HL-60 (cell line): ENCODE measurements around the gene DUSP1.

Experiments
- DNase-seq, 2 experiments: peaks; one replicate each; pipeline ENCODE4 v3.0.0-alpha.2; 2010 to 2020; ENCODE audit warnings: low read depth in 1 of 2, low spot score in 1 of 2
- H3K27ac ChIP-seq: fragments of 250-450 bp; sonication (Bioruptor Pico); replicated peaks from 2 replicates; pipeline ENCODE4 v1.5.1; 2020; ENCODE audit warnings: mild to moderate bottlenecking, moderate library complexity
- H3K27me3 ChIP-seq: fragments of 250-450 bp; sonication (Bioruptor Pico); 2 replicates; pipeline ENCODE4 v1.5.1; 2021; ENCODE audit warnings: mild to moderate bottlenecking, moderate library complexity; ENCODE audit not compliant: insufficient read depth, poor library complexity, severe bottlenecking
- H3K4me3 ChIP-seq: replicated peaks from 2 replicates; pipeline ENCODE4 v1.5.1; 2011; ENCODE audit warnings: mild to moderate bottlenecking, control low read depth, low read length; ENCODE audit not compliant: insufficient read depth
- GABPA ChIP-seq: IDR thresholded peaks from 2 replicates; pipeline ENCODE4 v1.6.1; 2012; ENCODE audit warnings: low read depth
- POLR2AphosphoS5 ChIP-seq: IDR thresholded peaks from 2 replicates; pipeline ENCODE4 v1.6.1; 2012; ENCODE audit warnings: low read depth
- SPI1 ChIP-seq: IDR thresholded peaks from 2 replicates; pipeline ENCODE4 v1.6.1; 2012; ENCODE audit warnings: low read depth, mild to moderate bottlenecking, borderline replicate concordance
- TF ChIP-seq, protein P1 (sequence below): IDR thresholded peaks from one replicate; pipeline ENCODE4 v1.5.1; 2011; ENCODE audit warnings: low read length, control low read depth, inconsistent platforms; ENCODE audit not compliant: insufficient read depth
- TF ChIP-seq, protein P2 (sequence below): IDR thresholded peaks from 2 replicates; pipeline ENCODE4 v1.6.1; 2012; ENCODE audit warnings: low read depth; ENCODE audit not compliant: insufficient replicate concordance

DUSP1 gene

DNA sequence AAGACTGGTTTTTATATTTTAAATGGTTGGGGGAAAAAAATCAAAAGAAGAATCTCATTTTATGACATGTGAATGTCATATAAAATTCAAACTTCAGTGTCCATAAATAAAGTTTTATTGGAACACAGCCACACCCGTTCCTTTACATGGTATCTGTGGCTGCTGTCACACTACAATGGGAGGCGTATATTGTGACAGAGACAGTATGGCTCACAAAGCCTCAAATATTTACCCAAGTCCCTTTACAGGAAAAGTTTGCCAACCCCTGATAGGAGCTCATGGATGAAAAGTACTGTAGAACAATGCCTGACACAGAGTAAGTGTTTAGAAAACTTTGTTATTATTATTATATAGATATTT lies 5.2 kb upstream of the DUSP1 start:
- TF ChIP-seq, protein P1, sequence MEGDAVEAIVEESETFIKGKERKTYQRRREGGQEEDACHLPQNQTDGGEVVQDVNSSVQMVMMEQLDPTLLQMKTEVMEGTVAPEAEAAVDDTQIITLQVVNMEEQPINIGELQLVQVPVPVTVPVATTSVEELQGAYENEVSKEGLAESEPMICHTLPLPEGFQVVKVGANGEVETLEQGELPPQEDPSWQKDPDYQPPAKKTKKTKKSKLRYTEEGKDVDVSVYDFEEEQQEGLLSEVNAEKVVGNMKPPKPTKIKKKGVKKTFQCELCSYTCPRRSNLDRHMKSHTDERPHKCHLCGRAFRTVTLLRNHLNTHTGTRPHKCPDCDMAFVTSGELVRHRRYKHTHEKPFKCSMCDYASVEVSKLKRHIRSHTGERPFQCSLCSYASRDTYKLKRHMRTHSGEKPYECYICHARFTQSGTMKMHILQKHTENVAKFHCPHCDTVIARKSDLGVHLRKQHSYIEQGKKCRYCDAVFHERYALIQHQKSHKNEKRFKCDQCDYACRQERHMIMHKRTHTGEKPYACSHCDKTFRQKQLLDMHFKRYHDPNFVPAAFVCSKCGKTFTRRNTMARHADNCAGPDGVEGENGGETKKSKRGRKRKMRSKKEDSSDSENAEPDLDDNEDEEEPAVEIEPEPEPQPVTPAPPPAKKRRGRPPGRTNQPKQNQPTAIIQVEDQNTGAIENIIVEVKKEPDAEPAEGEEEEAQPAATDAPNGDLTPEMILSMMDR: no peak
- TF ChIP-seq POLR2AphosphoS5: no peak
- TF ChIP-seq, protein P2, sequence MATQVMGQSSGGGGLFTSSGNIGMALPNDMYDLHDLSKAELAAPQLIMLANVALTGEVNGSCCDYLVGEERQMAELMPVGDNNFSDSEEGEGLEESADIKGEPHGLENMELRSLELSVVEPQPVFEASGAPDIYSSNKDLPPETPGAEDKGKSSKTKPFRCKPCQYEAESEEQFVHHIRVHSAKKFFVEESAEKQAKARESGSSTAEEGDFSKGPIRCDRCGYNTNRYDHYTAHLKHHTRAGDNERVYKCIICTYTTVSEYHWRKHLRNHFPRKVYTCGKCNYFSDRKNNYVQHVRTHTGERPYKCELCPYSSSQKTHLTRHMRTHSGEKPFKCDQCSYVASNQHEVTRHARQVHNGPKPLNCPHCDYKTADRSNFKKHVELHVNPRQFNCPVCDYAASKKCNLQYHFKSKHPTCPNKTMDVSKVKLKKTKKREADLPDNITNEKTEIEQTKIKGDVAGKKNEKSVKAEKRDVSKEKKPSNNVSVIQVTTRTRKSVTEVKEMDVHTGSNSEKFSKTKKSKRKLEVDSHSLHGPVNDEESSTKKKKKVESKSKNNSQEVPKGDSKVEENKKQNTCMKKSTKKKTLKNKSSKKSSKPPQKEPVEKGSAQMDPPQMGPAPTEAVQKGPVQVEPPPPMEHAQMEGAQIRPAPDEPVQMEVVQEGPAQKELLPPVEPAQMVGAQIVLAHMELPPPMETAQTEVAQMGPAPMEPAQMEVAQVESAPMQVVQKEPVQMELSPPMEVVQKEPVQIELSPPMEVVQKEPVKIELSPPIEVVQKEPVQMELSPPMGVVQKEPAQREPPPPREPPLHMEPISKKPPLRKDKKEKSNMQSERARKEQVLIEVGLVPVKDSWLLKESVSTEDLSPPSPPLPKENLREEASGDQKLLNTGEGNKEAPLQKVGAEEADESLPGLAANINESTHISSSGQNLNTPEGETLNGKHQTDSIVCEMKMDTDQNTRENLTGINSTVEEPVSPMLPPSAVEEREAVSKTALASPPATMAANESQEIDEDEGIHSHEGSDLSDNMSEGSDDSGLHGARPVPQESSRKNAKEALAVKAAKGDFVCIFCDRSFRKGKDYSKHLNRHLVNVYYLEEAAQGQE: no peak
- no peak for TF ChIP-seq SPI1
- no peak for TF ChIP-seq GABPA
- H3K4me3 ChIP-seq: no peak overlapping the region
- H3K27ac ChIP-seq: no peak overlapping the region
- DNase-seq: no peak
- peaks cover 6% of the 10 kb centered on the region for H3K27me3 ChIP-seq

DNA sequence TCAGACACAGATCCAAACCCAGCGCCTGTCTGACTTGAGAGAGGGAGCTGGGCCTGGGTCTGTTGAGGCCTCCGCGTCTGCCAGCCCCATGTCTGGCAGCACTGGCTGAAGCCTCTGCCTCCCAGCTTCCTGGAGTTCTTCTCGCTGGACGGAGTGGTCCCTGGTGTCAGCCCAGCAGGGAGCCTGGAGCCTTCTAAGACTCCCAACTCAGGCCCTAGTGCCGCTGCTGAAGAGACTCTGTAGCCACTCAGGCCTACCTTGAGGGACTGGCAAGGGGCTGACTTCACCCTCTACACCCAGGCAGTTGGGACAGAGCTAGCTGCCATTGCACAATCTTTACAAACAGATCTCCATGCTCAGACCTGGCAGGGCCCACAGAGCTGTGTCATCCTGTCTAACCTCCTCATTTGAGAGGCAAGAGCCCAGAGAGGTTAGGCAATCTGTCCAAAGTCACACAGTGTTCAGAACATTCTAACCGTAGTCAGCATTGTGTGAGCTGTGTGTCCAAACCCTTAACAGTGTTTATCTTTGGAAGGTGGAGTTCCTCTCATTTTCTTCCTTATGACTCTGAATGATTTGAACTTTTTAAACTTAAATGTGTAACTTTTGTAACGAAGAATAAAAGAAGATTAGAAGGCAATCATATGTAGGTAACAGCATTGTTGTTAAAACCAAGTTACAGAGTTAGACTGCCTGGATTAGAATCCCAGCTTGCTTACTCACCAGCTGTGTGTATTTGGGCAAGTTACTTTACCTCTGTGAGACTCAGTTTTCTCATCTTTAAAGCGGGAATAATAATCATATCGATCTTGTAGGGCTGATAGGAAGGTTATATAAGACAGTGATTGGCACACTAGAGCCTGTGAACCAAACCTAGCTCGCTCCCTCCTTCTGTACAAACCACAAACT lies 4.6 kb upstream of the DUSP1 start:
- TF ChIP-seq, protein P2: no peak
- peak; percentile 11; the same call in 1 of the 2 replicates for TF ChIP-seq GABPA
- peak; percentile 93 to 96 for DNase-seq
- H3K4me3 ChIP-seq: no peak overlapping the region
- H3K27ac ChIP-seq: peak overlapping the region; percentile 66
- H3K27me3 ChIP-seq: peaks cover 10% of the 10 kb centered on the region

DNA sequence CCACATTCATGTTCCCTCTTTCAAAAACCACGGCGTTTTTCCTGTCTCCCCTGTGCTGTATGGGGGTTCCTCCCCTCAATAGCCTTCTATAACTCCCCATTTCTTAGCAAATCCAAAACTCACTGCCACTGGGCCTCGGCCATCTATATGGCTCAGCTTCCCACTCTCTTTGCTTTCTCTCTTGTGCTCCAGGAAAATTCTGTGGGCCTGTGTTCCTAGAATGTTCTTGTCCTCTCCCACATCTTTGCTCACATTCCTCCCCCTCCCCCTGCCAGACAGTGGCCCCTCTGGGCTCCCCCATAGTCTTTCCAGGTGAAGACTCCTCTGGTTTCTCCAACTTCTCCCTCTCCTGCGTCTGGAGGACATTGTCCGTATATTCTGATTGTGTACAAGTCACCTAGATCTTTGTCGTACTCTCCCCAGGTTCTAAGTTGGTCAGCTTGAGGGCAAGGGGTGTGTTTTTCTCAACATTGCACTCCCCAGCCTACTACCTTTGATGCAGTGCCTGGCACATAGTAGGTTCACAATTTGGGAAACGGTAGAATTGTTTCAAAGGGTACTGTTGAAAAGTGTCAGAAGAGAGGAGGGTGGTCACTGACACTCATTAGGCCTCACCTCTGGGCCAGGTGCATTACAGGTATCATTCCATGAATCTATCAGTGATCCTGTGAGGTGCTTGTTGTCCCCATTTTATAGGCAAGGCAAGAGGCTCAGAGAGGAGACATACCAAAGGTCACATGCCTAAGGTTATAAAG lies 3.7 kb upstream of the DUSP1 start:
- DNase-seq: no peak
- H3K27me3 ChIP-seq: peaks cover 17% of the 10 kb centered on the region
- H3K27ac ChIP-seq: peak overlapping the region; percentile 66
- TF ChIP-seq SPI1 (no peak), POLR2AphosphoS5 (no peak), GABPA (no peak)
- TF ChIP-seq, protein P2: no peak
- TF ChIP-seq, protein P1: no peak
- H3K4me3 ChIP-seq: no peak overlapping the region
